Measurements from ENCODE around the gene TLK1.

Gene TLK1

GRCh38 chr2:171142398-171142797 lies 18.3 kb downstream of the TLK1 start:
- Histone ChIP-seq H3K9me3 (ENCODE audit: control insufficient read depth, insufficient read depth, low read length) (no peaks in the 10 kb centered on the region), H3K9ac (ENCODE audit: low read depth, low read length) (no peak overlapping the region), H3K36me3 (ENCODE audit: insufficient read depth, low read length) (no peaks in the 10 kb centered on the region), H3K4me1 (ENCODE audit: insufficient read depth, low read length) (peaks cover 19% of the 10 kb centered on the region)

GRCh38 chr2:171141320-171141719 lies 19.4 kb downstream of the TLK1 start:
- Histone ChIP-seq H3K9ac (ENCODE audit: low read depth, low read length) (no peak overlapping the region), H3K36me3 (ENCODE audit: insufficient read depth, low read length) (no peaks in the 10 kb centered on the region), H3K4me1 (ENCODE audit: insufficient read depth, low read length) (peaks cover 25% of the 10 kb centered on the region), H3K9me3 (ENCODE audit: control insufficient read depth, insufficient read depth, low read length) (no peaks in the 10 kb centered on the region)

GRCh38 chr2:171139860-171140259 lies 20.8 kb downstream of the TLK1 start:
- H3K36me3 ChIP-seq (ENCODE audit: insufficient read depth, low read length): no peaks in the 10 kb centered on the region
- H3K9ac ChIP-seq (ENCODE audit: low read depth, low read length): no peak overlapping the region
- peaks cover 25% of the 10 kb centered on the region for H3K4me1 ChIP-seq (ENCODE audit: insufficient read depth, low read length)
- no peaks in the 10 kb centered on the region for H3K9me3 ChIP-seq (ENCODE audit: control insufficient read depth, insufficient read depth, low read length)

GRCh38 chr2:171136024-171136423 lies 24.7 kb downstream of the TLK1 start:
- Histone ChIP-seq H3K9ac (ENCODE audit: low read depth, low read length) (no peak overlapping the region), H3K4me1 (ENCODE audit: insufficient read depth, low read length) (peaks cover 23% of the 10 kb centered on the region), H3K36me3 (ENCODE audit: insufficient read depth, low read length) (no peaks in the 10 kb centered on the region; the same call in 1 of the 2 replicates), H3K9me3 (ENCODE audit: control insufficient read depth, insufficient read depth, low read length) (no peaks in the 10 kb centered on the region)

GRCh38 chr2:171134624-171135230 lies 26.0 kb downstream of the TLK1 start:
- no peaks in the 10 kb centered on the region; the same call in 1 of the 2 replicates for H3K36me3 ChIP-seq (ENCODE audit: insufficient read depth, low read length)
- no peak overlapping the region for H3K9ac ChIP-seq (ENCODE audit: low read depth, low read length)
- H3K9me3 ChIP-seq (ENCODE audit: control insufficient read depth, insufficient read depth, low read length): no peaks in the 10 kb centered on the region
- H3K4me1 ChIP-seq (ENCODE audit: insufficient read depth, low read length): peaks cover 14% of the 10 kb centered on the region

- no peaks in the 10 kb centered on the region for H3K9me3 ChIP-seq (ENCODE audit: control insufficient read depth, insufficient read depth, low read length)
- H3K4me1 ChIP-seq (ENCODE audit: insufficient read depth, low read length): peaks cover 9% of the 10 kb centered on the region
- no peak overlapping the region for H3K9ac ChIP-seq (ENCODE audit: low read depth, low read length)
- no peaks in the 10 kb centered on the region; the same call in 1 of the 2 replicates for H3K36me3 ChIP-seq (ENCODE audit: insufficient read depth, low read length)
These were observed 28.6 kb downstream of the TLK1 start for GRCh38 chr2:171132086-171132485.

- H3K36me3 ChIP-seq (ENCODE audit: insufficient read depth, low read length): no peaks in the 10 kb centered on the region; the same call in 1 of the 2 replicates
- no peaks in the 10 kb centered on the region for H3K9me3 ChIP-seq (ENCODE audit: control insufficient read depth, insufficient read depth, low read length)
- H3K4me1 ChIP-seq (ENCODE audit: insufficient read depth, low read length): peaks cover 4% of the 10 kb centered on the region; the same call in 1 of the 2 replicates
- H3K9ac ChIP-seq (ENCODE audit: low read depth, low read length): no peak overlapping the region
These were observed 32.2 kb downstream of the TLK1 start for GRCh38 chr2:171128461-171128860.

- H3K4me1 ChIP-seq (ENCODE audit: insufficient read depth, low read length): no peaks in the 10 kb centered on the region
- H3K36me3 ChIP-seq (ENCODE audit: insufficient read depth, low read length): no peaks in the 10 kb centered on the region
- H3K9ac ChIP-seq (ENCODE audit: low read depth, low read length): no peak overlapping the region
- H3K9me3 ChIP-seq (ENCODE audit: control insufficient read depth, insufficient read depth, low read length): no peaks in the 10 kb centered on the region
These were observed 36.2 kb downstream of the TLK1 start for GRCh38 chr2:171124541-171124940.

GRCh38 chr2:171109571-171109970 lies 51.1 kb downstream of the TLK1 start:
- Histone ChIP-seq H3K36me3 (ENCODE audit: insufficient read depth, low read length) (peaks cover 3% of the 10 kb centered on the region; the same call in 1 of the 2 replicates), H3K9me3 (ENCODE audit: control insufficient read depth, insufficient read depth, low read length) (no peaks in the 10 kb centered on the region), H3K4me1 (ENCODE audit: insufficient read depth, low read length) (no peaks in the 10 kb centered on the region), H3K9ac (ENCODE audit: low read depth, low read length) (no peak overlapping the region)

- Histone ChIP-seq H3K36me3 (ENCODE audit: insufficient read depth, low read length) (peaks cover 3% of the 10 kb centered on the region; the same call in 1 of the 2 replicates), H3K4me1 (ENCODE audit: insufficient read depth, low read length) (no peaks in the 10 kb centered on the region), H3K9ac (ENCODE audit: low read depth, low read length) (no peak overlapping the region), H3K9me3 (ENCODE audit: control insufficient read depth, insufficient read depth, low read length) (no peaks in the 10 kb centered on the region)
These were observed 51.7 kb downstream of the TLK1 start for GRCh38 chr2:171109020-171109419.

- Histone ChIP-seq H3K4me1 (ENCODE audit: insufficient read depth, low read length) (no peaks in the 10 kb centered on the region), H3K9ac (ENCODE audit: low read depth, low read length) (no peak overlapping the region), H3K36me3 (ENCODE audit: insufficient read depth, low read length) (peaks cover 3% of the 10 kb centered on the region; the same call in 1 of the 2 replicates), H3K9me3 (ENCODE audit: control insufficient read depth, insufficient read depth, low read length) (no peaks in the 10 kb centered on the region)
These were observed 52.9 kb downstream of the TLK1 start for GRCh38 chr2:171107803-171108202.

GRCh38 chr2:171104379-171104778 lies 56.3 kb downstream of the TLK1 start:
- peaks cover 4% of the 10 kb centered on the region; the same call in 1 of the 2 replicates for H3K9me3 ChIP-seq (ENCODE audit: control insufficient read depth, insufficient read depth, low read length)
- peaks cover 3% of the 10 kb centered on the region; the same call in 1 of the 2 replicates for H3K36me3 ChIP-seq (ENCODE audit: insufficient read depth, low read length)
- H3K9ac ChIP-seq (ENCODE audit: low read depth, low read length): no peak overlapping the region
- no peaks in the 10 kb centered on the region for H3K4me1 ChIP-seq (ENCODE audit: insufficient read depth, low read length)

GRCh38 chr2:171102802-171103201 lies 57.9 kb downstream of the TLK1 start:
- Histone ChIP-seq H3K9ac (ENCODE audit: low read depth, low read length) (no peak overlapping the region), H3K4me1 (ENCODE audit: insufficient read depth, low read length) (no peaks in the 10 kb centered on the region), H3K36me3 (ENCODE audit: insufficient read depth, low read length) (peaks cover 3% of the 10 kb centered on the region; the same call in 1 of the 2 replicates), H3K9me3 (ENCODE audit: control insufficient read depth, insufficient read depth, low read length) (peaks cover 4% of the 10 kb centered on the region; the same call in 1 of the 2 replicates)

GRCh38 chr2:171100370-171100769 lies 60.3 kb downstream of the TLK1 start:
- Histone ChIP-seq H3K36me3 (ENCODE audit: insufficient read depth, low read length) (no peaks in the 10 kb centered on the region), H3K9me3 (ENCODE audit: control insufficient read depth, insufficient read depth, low read length) (peaks cover 4% of the 10 kb centered on the region; the same call in 1 of the 2 replicates), H3K4me1 (ENCODE audit: insufficient read depth, low read length) (no peaks in the 10 kb centered on the region), H3K9ac (ENCODE audit: low read depth, low read length) (no peak overlapping the region)

GRCh38 chr2:171098607-171099006 lies 62.1 kb downstream of the TLK1 start:
- Histone ChIP-seq H3K4me1 (ENCODE audit: insufficient read depth, low read length) (0 out of 2 replicates have a peak, but pooled peaks cover under 1% of the 10 kb centered on the region), H3K9ac (ENCODE audit: low read depth, low read length) (no peak overlapping the region), H3K9me3 (ENCODE audit: control insufficient read depth, insufficient read depth, low read length) (peaks cover 4% of the 10 kb centered on the region; the same call in 1 of the 2 replicates), H3K36me3 (ENCODE audit: insufficient read depth, low read length) (no peaks in the 10 kb centered on the region)

Measured in ES-I3 (cell line).